Body of pancreas (tissue), 4 donors: Measurements from ENCODE around the gene PTPRT.

Experiments
- CTCF ChIP-seq, 7 experiments: fragments of 450-650 bp in 4 of 7; fragments of 200-600 bp in 3 of 7; sonication (generic) in 3 of 7; IDR thresholded peaks; one replicate each; pipeline ENCODE4 v1.5.1; 2016 to 2019; ENCODE audit warnings: antibody characterized with exemption in 7 of 7
- POLR2A ChIP-seq, 3 donors: fragments of 450-650 bp; IDR thresholded peaks; one replicate each; pipeline ENCODE4 v1.6.1; 2016; ENCODE audit warnings: antibody characterized with exemption in 3 of 3, mild to moderate bottlenecking in 2 of 3

- no peak for TF ChIP-seq CTCF (IDR thresholded peaks at IDR 0.05)
- TF ChIP-seq POLR2A (IDR thresholded peaks at IDR 0.05), result no peak
Observed at GRCh38 chr20:42159808-42160207, 1029.9 kb downstream of the PTPRT start.
